NCI-H187 (cell line): Measurements from ENCODE around the gene GRID2.

Experiments
- DNase-seq, 2 experiments: peaks; one replicate each; lab custom pipeline; 2025; lab: John Stamatoyannopoulos, UW

Gene GRID2

GRCh38 chr4:92524131-92524530, 220.4 kb downstream of the GRID2 start:
- no peak for DNase-seq

GRCh38 chr4:92528541-92528940, 224.8 kb downstream of the GRID2 start:
- no peak for DNase-seq

- DNase-seq, result no peak
Measured at GRCh38 chr4:92529510-92529909, 225.7 kb downstream of the GRID2 start.

GRCh38 chr4:92535599-92535998, 231.8 kb downstream of the GRID2 start:
- no peak for DNase-seq

GRCh38 chr4:92551616-92552015, 247.8 kb downstream of the GRID2 start:
- no peak for DNase-seq

GRCh38 chr4:92566269-92566668, 262.5 kb downstream of the GRID2 start:
- no peak for DNase-seq

GRCh38 chr4:92580816-92581215, 277.1 kb downstream of the GRID2 start:
- no peak for DNase-seq

- DNase-seq, result no peak
Measured at GRCh38 chr4:92599044-92599443, 295.3 kb downstream of the GRID2 start.

GRCh38 chr4:92600638-92601037, 296.9 kb downstream of the GRID2 start:
- DNase-seq, result no peak

- no peak for DNase-seq
Measured at GRCh38 chr4:92606227-92606626, 302.5 kb downstream of the GRID2 start.

- DNase-seq, result no peak
Measured at GRCh38 chr4:92615049-92615448, 311.3 kb downstream of the GRID2 start.

- DNase-seq, result no peak
Measured at GRCh38 chr4:92618968-92619367, 315.2 kb downstream of the GRID2 start.

GRCh38 chr4:92629302-92629701, 325.5 kb downstream of the GRID2 start:
- DNase-seq, result no peak

- DNase-seq, result no peak
Measured at GRCh38 chr4:92634882-92635281, 331.1 kb downstream of the GRID2 start.

- DNase-seq, result no peak
Measured at GRCh38 chr4:92636038-92636806, 332.5 kb downstream of the GRID2 start.

- DNase-seq, result no peak
Measured at GRCh38 chr4:92641409-92641808, 337.6 kb downstream of the GRID2 start.

- DNase-seq, result no peak
Measured at GRCh38 chr4:92646826-92647225, 343.1 kb downstream of the GRID2 start.

GRCh38 chr4:92651536-92651935, 347.8 kb downstream of the GRID2 start:
- DNase-seq, result no peak

- DNase-seq, result no peak
Measured at GRCh38 chr4:92654084-92654483, 350.3 kb downstream of the GRID2 start.

- DNase-seq, result no peak
Measured at GRCh38 chr4:92657695-92658094, 353.9 kb downstream of the GRID2 start.

- no peak for DNase-seq
Measured at GRCh38 chr4:92658318-92658717, 354.6 kb downstream of the GRID2 start.

GRCh38 chr4:92677805-92678204, 374.0 kb downstream of the GRID2 start:
- DNase-seq, result no peak

- no peak for DNase-seq
Measured at GRCh38 chr4:92678292-92678691, 374.5 kb downstream of the GRID2 start.

- no peak for DNase-seq
Measured at GRCh38 chr4:92679149-92679548, 375.4 kb downstream of the GRID2 start.
